Measurements from ENCODE around the gene SPSB3. TPM values are rescaled to one million over a fixed set of nuclear protein-coding genes. Genes with fewer than 3 reads are reported as not detected.
A peak's percentile ranks its signal among the peaks of the same experiment; 100 is the strongest.

The SPSB3 gene
- total and polyA plus RNA-seq, 12 donors: 8.3 to 297 (median 107) TPM

GRCh38 chr16:1821861-1822611, 39.7 kb upstream of the SPSB3 start:
- no peaks in the 10 kb centered on the region for H3K9me3 ChIP-seq (replicated peaks in 1 of 3)
- intact Hi-C loops (cut with DNase I): no loop called here
- H3K4me3 ChIP-seq: no peak overlapping the region
- H3K27me3 ChIP-seq: no peaks in the 10 kb centered on the region
- peak in 1 of 7 donors; percentile 25 for DNase-seq
- TF ChIP-seq CTCF (IDR thresholded peaks at IDR 0.05) (no peak), POLR2A (IDR thresholded peaks at IDR 0.05) (no peak)
- peaks cover 0 to 55% of the 10 kb centered on the region in 2 donors for H3K36me3 ChIP-seq (replicated peaks in 1 of 2)
- H3K4me1 ChIP-seq (replicated peaks in 1 of 2): peaks cover 18 to 27% of the 10 kb centered on the region in 2 donors
- peak overlapping the region in 1 of 5 donors; percentile 22 for H3K27ac ChIP-seq
- WGBS, 4 donors: 88 to 91% (median 88%) methylated on average over 13 to 24 of the region's 24 CpGs

GRCh38 chr16:1820946-1821290, 38.5 kb upstream of the SPSB3 start:
- H3K36me3 ChIP-seq (replicated peaks in 1 of 2): peaks cover 0 to 65% of the 10 kb centered on the region in 2 donors
- whole genome bisulfite sequencing, 4 donors: 89 to 94% (median 92%) methylated on average over 4 to 12 of the region's 12 CpGs
- DNase-seq: peak in 1 of 7 donors; percentile 17
- H3K4me1 ChIP-seq (replicated peaks in 1 of 2): peaks cover 16 to 26% of the 10 kb centered on the region in 2 donors
- intact Hi-C loops (cut with DNase I): no loop called here
- H3K27ac ChIP-seq: no peak overlapping the region
- H3K4me3 ChIP-seq: no peak overlapping the region
- H3K9me3 ChIP-seq (replicated peaks in 1 of 3): no peaks in the 10 kb centered on the region
- H3K27me3 ChIP-seq: no peaks in the 10 kb centered on the region
- TF ChIP-seq CTCF (IDR thresholded peaks at IDR 0.05) (no peak), POLR2A (IDR thresholded peaks at IDR 0.05) (no peak)

- Histone ChIP-seq H3K4me3 (no peak overlapping the region), H3K36me3 (replicated peaks in 1 of 2) (peaks cover 0 to 69% of the 10 kb centered on the region in 2 donors), H3K9me3 (replicated peaks in 1 of 3) (no peaks in the 10 kb centered on the region), H3K4me1 (replicated peaks in 1 of 2) (peaks cover 10 to 21% of the 10 kb centered on the region in 2 donors), H3K27ac (no peak overlapping the region), H3K27me3 (no peaks in the 10 kb centered on the region)
- DNase-seq: peak in 1 of 7 donors; percentile 15
- TF ChIP-seq POLR2A (IDR thresholded peaks at IDR 0.05) (no peak), CTCF (IDR thresholded peaks at IDR 0.05) (no peak)
- intact Hi-C loops (cut with DNase I): no loop called here
- WGBS, 4 donors: 83 to 97% (median 93%) methylated on average over 8 to 25 of the region's 25 CpGs
Observed at GRCh38 chr16:1820096-1820945, 38.0 kb upstream of the SPSB3 start.

- DNase-seq: peak in 1 of 7 donors; percentile 14
- Histone ChIP-seq H3K9me3 (replicated peaks in 1 of 3) (no peaks in the 10 kb centered on the region), H3K36me3 (replicated peaks in 1 of 2) (peaks cover 0 to 74% of the 10 kb centered on the region in 2 donors), H3K4me1 (replicated peaks in 1 of 2) (peaks cover 3 to 13% of the 10 kb centered on the region in 2 donors), H3K4me3 (no peak overlapping the region), H3K27me3 (no peaks in the 10 kb centered on the region), H3K27ac (no peak overlapping the region)
- TF ChIP-seq POLR2A (IDR thresholded peaks at IDR 0.05): no peak
- TF ChIP-seq CTCF (IDR thresholded peaks at IDR 0.05): no peak
- 90 to 96% (median 92%) methylated on average over 10 to 15 of the region's 15 CpGs for WGBS, 4 donors
- intact Hi-C loops (cut with DNase I): no loop called here
Observed at GRCh38 chr16:1819611-1820010, 37.2 kb upstream of the SPSB3 start.
